GM20000 (cell line): Measurements from ENCODE around the gene TMEFF1.
"Not testable (repeated sequence)": the region's sequence is repeated elsewhere in the genome, so short reads cannot be mapped to it uniquely, and the experiment has no call there.

Experiments
- DNase-seq: peaks from one replicate; pipeline ENCODE4 v3.0.0; 2012; ENCODE audit warnings: low spot score
- TF ChIP-seq, protein P1 (sequence below): IDR thresholded peaks from 2 replicates; pipeline ENCODE4 v1.5.1; 2012; ENCODE audit warnings: mild to moderate bottlenecking, control low read depth; ENCODE audit errors: extremely low read depth, missing control alignments

Gene TMEFF1

DNA sequence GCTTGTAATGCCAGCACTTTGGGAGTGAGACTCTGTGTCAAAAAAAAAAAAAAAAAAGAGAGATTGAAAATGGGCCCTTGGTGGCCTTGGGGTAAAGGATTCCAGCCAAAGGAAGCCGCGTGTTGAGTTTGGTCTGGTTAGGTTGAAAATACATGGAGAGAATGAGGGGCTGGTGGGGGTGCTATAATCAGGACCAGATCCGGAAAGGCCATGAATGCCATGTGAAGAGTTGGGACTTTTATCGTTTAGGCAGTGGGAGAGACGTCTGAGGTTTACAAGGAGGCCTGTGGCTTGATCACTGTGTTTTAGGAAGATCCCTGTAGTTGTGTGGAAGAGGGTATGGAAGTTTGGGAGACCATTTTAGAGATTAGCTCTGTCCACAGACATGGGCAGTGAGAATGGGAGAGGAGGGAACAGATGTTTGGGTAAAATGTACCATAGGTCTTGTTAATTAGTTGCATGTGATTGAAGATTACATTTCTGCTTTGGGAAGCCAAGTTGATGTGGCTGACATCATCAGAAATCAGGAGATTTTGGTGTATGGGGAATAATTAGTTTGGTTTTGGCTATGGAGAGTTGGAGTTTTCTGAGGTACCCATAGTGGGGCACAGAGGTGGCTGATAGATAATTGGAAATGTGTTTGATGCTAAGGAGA, 42.5 kb upstream of the TMEFF1 start:
- TF ChIP-seq, protein P1, sequence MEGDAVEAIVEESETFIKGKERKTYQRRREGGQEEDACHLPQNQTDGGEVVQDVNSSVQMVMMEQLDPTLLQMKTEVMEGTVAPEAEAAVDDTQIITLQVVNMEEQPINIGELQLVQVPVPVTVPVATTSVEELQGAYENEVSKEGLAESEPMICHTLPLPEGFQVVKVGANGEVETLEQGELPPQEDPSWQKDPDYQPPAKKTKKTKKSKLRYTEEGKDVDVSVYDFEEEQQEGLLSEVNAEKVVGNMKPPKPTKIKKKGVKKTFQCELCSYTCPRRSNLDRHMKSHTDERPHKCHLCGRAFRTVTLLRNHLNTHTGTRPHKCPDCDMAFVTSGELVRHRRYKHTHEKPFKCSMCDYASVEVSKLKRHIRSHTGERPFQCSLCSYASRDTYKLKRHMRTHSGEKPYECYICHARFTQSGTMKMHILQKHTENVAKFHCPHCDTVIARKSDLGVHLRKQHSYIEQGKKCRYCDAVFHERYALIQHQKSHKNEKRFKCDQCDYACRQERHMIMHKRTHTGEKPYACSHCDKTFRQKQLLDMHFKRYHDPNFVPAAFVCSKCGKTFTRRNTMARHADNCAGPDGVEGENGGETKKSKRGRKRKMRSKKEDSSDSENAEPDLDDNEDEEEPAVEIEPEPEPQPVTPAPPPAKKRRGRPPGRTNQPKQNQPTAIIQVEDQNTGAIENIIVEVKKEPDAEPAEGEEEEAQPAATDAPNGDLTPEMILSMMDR: no peak
- no peak for DNase-seq

DNA sequence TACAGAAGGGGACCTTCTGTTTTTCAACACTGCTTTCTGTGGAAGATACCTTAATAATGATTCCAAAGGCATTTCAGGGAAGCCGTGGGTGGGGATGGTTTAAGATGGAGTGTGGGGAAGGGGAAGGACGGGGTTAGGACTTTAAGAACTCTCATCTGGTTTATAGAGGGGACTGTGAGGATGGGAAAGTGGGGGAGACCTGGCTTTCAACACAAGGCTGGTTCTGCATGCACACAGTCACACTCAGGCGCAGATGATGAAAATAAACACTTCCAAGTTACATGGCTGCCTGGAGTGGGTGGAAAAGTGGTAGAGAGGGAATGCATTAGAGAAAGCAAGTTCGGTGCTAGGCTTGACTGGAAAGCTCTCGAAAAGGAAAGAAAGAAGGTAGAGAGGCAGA, 41.1 kb upstream of the TMEFF1 start:
- TF ChIP-seq, protein P1: no peak
- DNase-seq: no peak

DNA sequence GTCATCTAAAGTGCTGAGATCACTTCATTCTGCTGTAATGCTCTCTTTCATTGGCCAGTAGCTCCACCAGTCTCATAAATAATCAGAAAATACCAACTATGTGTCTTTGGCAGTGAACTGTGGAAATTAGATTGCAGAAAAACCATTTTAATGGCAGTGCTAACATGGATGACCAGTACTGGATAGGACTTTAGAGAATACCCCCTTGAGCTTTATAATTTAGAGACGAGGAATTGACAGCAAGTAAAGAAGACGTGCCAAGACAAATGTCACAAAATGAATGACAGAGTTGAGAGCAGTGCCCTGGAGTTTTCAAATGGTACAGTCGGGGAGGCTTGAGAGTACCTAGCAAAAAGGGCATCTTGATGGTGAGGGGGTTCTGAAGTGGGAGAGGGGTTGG, 40.2 kb upstream of the TMEFF1 start:
- DNase-seq: no peak
- TF ChIP-seq, protein P1: no peak

DNA sequence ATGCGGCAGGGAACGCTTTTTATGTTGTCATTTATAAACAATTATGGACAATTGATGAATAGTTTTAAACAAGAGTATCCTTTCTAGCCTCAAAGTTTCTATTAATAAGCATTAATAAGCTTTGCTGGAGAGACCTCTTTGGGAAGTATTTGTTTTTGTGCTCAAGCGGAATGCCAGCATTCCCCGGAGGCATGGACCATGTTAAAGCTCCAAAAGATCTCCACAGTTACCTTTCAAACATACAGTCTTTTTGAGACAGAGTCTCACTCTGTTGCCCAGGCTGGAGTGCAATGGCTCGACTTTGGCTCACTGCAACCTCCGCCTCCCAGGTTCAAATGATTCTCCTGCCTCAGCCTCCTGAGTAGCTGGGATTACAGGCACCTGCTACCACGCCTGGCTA, 36.4 kb upstream of the TMEFF1 start:
- DNase-seq: no peak

DNA sequence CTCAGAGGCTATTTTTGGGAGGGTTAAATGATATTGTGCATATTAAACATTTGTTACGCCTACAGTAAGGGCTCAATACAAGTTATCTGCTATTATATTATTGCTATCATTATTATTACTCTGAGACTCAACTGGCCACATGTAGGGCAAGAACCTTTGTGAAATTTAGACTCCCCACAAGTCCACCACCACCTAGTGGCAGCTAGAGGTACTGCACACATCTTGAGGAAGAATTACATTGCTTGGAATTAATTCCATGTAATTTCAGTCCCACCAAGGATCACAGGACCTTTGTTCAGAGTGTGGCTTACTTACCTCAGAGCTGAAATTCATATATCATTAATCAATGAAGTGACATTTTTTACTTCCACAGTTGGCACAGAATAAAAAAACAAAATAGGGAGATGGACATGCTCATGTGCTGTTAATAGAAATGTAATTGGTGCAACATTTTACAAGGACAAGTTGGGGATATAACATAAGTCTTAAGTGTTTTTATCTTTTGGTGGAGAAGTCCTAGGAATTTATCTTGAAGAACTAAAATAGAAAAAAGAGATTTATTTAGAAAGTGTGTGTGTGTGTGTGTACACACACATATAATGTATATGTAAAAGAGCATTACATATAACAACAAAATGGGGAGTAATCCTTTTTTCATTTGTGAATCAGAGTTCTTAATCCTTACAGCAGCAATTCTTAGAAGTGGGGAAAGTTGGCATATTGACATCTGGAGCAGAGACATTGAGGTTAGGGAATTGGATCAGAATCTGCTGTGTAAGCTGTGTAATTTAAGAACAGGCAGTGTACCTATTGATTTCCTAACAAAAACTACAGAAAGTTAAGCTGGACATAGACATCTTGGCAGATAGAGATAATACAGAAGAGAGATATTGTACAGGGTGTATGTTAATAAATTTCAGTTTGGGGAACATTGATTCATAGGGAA, 34.8 kb upstream of the TMEFF1 start:
- TF ChIP-seq, protein P1: peak; percentile 91
- DNase-seq: peak; percentile 63

More for the DNA sequence above, 36.4 kb upstream of the TMEFF1 start:
- TF ChIP-seq, protein P1: no peak

DNA sequence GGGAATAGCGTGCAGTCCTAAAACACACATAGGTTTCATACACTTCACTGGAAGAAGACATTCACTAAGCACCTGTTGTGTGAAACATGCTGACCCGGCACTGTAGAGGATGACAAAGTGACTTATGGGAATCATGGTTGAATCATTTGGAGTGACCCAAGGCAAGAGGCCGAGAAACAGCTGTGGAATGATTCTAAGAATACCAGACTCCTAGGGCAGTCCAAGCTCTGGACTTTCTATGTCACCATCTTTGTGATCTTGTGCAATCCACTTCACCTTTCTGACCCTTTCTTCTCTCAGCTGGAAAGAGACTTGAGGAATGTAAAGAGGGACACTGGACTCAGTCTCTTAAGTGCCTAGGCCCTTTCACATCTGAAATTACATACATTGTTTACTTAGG, 32.9 kb upstream of the TMEFF1 start:
- no peak for DNase-seq
- TF ChIP-seq, protein P1: no peak

DNA sequence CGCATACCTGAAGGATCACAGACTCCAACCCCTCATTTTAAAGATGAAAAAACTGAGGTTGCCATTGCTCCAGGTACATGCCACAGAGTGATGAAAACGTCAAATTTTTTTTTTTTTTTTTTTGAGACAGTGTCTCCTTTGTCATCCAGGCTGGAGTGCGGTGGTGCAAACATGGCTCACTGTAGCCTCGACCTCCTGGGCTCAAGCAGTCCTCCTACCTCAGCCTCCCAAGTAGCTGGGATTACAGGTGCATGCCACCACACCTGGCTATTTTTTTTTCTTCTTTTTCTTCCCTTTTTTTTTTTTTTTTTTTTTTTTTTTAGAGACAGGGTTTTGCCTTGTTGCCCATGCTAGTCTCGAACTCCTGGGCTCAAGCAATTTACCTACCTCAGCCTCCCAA, 32.5 kb upstream of the TMEFF1 start:
- not testable (repeated sequence) for DNase-seq

DNA sequence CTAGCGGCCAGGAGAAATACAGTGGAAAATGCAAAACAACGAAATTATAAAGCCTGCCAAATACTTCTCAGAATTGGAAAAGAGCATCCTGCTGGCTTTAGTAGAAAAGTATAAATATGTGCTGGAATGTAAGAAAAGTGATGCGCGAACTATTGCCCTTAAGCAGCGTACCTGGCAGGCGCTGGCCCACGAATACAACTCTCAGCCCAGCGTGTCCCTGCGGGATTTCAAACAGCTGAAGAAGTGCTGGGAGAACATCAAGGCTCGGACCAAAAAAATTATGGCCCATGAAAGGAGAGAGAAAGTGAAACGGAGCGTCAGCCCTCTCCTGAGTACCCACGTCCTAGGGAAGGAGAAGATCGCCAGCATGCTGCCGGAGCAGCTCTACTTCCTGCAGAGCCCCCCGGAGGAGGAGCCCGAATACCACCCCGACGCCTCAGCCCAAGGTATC, 31.0 kb upstream of the TMEFF1 start:
- DNase-seq: no peak
- TF ChIP-seq, protein P1: no peak
